Measurements from ENCODE around the gene TRPV3. TPM values are rescaled to one million over a fixed set of nuclear protein-coding genes. Genes with fewer than 3 reads are reported as not detected.

The TRPV3 gene
- total and polyA plus RNA-seq, 12 donors: 0.17 to 2.8 (median 1.1) TPM

GRCh38 chr17:3553419-3554401 is 3.9 kb downstream of the TRPV3 start:
- peaks cover 0 to 6% (median 0%) of the 10 kb centered on the region in 9 donors for H3K4me1 ChIP-seq
- DNase-seq: no peak
- H3K4me3 ChIP-seq: no peak overlapping the region
- intact Hi-C loops (cut with DNase I): no loop called here
- H3K27ac ChIP-seq: no peak overlapping the region
- 79 to 83% methylated on average over 21 of the region's 21 CpGs for WGBS, 2 donors
- H3K36me3 ChIP-seq: no peaks in the 10 kb centered on the region
- no peaks in the 10 kb centered on the region for H3K9me3 ChIP-seq
- ATAC-seq: peak in 2 of 8 donors; percentile 36 to 41
- H3K27me3 ChIP-seq: peaks cover 0 to 12% (median 0%) of the 10 kb centered on the region in 7 donors
- TF ChIP-seq CTCF (IDR thresholded peaks at IDR 0.05): no peak

- Histone ChIP-seq H3K27me3 (peaks cover 0 to 12% (median 0%) of the 10 kb centered on the region in 7 donors), H3K36me3 (no peaks in the 10 kb centered on the region), H3K4me1 (peaks cover 0 to 6% (median 0%) of the 10 kb centered on the region in 9 donors), H3K27ac (no peak overlapping the region), H3K9me3 (no peaks in the 10 kb centered on the region), H3K4me3 (no peak overlapping the region)
- intact Hi-C loops (cut with DNase I): no loop called here
- no peak for ATAC-seq
- no peak for TF ChIP-seq CTCF (IDR thresholded peaks at IDR 0.05)
- DNase-seq: no peak
- WGBS, 2 donors: 86 to 88% methylated on average over 7 of the region's 7 CpGs
Observed at GRCh38 chr17:3552916-3553315, 4.7 kb downstream of the TRPV3 start.

GRCh38 chr17:3551189-3551588 is 6.4 kb downstream of the TRPV3 start:
- intact Hi-C loops (cut with DNase I): no loop called here
- DNase-seq (no peak), ATAC-seq (no peak)
- TF ChIP-seq CTCF (IDR thresholded peaks at IDR 0.05): no peak
- Histone ChIP-seq H3K9me3 (no peaks in the 10 kb centered on the region), H3K4me3 (no peak overlapping the region), H3K27me3 (peaks cover 0 to 5% (median 0%) of the 10 kb centered on the region in 7 donors), H3K36me3 (no peaks in the 10 kb centered on the region), H3K27ac (no peak overlapping the region), H3K4me1 (no peaks in the 10 kb centered on the region)
- WGBS, 2 donors: 85 to 88% methylated on average over 6 of the region's 6 CpGs

- TF ChIP-seq CTCF (IDR thresholded peaks at IDR 0.05): no peak
- intact Hi-C loops (cut with DNase I): no loop called here
- no peaks in the 10 kb centered on the region for H3K9me3 ChIP-seq
- 98 to 100% methylated on average over 2 of the region's 2 CpGs for WGBS, 2 donors
- no peak overlapping the region for H3K4me3 ChIP-seq
- H3K4me1 ChIP-seq: no peaks in the 10 kb centered on the region
- DNase-seq (no peak), ATAC-seq (no peak)
- H3K27ac ChIP-seq: no peak overlapping the region
- H3K27me3 ChIP-seq: no peaks in the 10 kb centered on the region
- H3K36me3 ChIP-seq: no peaks in the 10 kb centered on the region
Observed at GRCh38 chr17:3549610-3550162, 7.9 kb downstream of the TRPV3 start.
